NCI-H446 (cell line): Measurements from ENCODE around the gene OIP5.
"Not testable (repeated sequence)": the region's sequence is repeated elsewhere in the genome, so short reads cannot be mapped to it uniquely, and the experiment has no call there.

Source experiments
- DNase-seq, 2 experiments: peaks; one replicate each; lab custom pipeline; 2025; lab: John Stamatoyannopoulos, UW

Gene OIP5

GRCh38 chr15:41332194-41333025, at the start of gene OIP5, which contains the start of gene NUSAP1:
Gene OIP5, minus strand, starts transcription at chr15:41332591. Its CDS starts 30 bp downstream, at chr15:41332561.
Gene NUSAP1, plus strand, starts transcription at chr15:41332881. Its CDS starts 77 bp downstream, at chr15:41332958.
- DNase-seq = peak; percentile 96 to 99

GRCh38 chr15:41377978-41378377, 45.6 kb upstream of the OIP5 start:
- no peak for DNase-seq

GRCh38 chr15:41367418-41367817, 35.0 kb upstream of the OIP5 start:
- no peak for DNase-seq

DNA sequence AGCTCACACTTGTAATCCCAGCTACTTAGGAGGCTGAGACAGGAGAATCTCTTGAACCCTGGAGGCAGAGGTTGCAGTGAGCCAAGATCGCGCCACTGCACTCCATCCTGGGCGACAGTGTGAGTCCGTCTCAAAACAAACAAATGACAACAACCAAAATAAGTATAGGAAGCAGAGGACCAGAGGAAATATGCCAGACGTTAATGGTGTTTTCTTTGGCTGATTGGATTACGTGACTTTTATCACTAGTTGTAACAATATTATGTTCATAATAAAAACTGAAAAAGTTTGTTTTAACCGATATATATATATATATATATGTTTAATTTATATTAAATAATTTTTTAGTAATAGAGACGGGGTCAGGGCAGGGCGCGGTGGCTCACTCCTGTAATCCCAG, 22.0 kb upstream of the OIP5 start:
- DNase-seq = no peak

DNA sequence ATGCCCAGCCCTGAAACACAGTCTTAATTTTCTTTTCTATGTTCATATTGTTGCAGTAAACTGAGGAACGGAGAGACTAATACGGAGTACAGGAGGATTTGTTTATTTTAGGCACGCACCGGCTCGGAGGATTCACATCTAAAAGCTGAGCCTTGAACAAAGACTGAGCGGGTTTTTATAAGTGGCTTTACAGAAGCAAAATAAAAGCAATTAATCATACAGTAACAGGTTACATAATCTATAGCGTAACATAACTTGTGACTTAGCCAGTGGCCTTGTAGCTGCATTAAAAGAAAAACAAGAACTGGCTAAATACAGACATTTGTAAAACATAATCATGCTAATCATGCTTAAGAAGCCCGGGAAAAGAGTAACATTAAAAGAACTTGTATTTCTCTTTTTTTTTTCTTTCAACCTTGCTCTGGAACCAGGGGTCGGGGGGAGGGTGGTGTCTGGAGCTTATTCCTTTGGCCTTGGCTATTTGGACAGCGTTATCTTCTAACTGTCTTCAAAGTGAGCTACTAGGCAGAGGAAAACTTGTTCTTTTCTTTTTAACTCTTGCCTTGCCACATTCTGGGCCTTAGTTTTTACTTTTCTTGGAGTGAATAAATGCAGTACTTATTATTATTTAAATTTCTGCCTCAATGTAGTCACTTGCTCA, 17.8 kb upstream of the OIP5 start:
- no peak for DNase-seq

DNA sequence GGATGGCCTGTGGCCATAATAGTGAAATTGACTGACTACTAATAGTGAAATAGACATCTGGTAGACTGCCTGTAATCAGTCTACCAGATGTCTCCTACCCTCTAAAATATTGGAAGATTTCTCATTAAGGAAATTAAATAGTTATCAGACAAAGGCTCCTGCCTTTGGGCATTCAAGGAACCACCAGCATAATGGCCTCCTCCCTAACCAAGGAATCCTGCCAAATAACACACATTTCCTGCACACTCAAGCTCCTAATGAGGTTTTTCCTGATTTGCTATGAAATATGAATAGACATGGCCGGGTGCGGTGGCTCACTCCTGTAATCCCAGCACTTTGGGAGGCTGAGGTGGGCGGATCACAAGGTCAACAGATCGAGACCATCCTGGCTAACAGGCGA, 14.8 kb upstream of the OIP5 start:
- no peak for DNase-seq

DNA sequence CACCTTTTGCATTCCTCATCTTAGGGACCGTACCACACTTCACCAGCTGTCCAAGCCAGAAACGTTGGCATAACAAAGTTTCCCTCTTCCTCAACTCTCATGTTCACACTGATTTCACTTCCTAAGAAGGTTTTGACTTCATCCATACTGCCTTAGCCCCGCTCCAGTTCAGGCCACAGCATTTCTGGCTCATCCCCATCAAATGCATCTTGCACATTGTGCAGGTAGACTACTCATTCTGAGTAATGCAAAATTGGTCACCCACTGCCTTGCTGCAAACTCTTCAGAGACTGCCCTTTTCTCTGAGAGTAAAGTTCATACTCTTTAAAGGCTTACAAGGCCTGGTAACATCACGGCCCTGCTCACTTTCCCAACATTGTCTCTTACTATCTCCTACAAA, 9.1 kb upstream of the OIP5 start:
- no peak for DNase-seq

DNA sequence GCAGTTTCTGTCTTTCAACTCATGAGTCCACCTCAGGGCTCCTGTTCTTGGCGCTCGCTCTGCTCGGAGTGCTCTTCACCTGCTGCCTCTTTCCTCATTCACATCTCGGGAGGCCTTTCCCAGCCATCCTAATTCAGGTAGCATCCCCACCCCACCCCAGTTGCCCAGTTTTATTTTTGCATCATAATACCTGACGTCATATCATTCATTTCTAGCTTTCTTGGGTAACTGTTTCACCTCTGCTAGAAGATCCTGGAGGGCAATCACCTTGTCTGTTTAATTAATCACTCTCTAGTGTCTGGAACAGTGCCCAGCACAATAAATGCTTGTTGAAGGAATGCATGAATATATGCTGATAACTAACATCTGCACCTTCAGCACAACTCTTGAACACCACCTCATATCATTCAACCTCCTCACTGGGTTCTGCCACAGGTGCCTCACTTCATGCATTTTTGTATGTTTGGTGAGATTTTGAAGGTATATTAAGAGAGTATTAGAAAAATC, 7.9 kb upstream of the OIP5 start:
- DNase-seq = no peak

DNA sequence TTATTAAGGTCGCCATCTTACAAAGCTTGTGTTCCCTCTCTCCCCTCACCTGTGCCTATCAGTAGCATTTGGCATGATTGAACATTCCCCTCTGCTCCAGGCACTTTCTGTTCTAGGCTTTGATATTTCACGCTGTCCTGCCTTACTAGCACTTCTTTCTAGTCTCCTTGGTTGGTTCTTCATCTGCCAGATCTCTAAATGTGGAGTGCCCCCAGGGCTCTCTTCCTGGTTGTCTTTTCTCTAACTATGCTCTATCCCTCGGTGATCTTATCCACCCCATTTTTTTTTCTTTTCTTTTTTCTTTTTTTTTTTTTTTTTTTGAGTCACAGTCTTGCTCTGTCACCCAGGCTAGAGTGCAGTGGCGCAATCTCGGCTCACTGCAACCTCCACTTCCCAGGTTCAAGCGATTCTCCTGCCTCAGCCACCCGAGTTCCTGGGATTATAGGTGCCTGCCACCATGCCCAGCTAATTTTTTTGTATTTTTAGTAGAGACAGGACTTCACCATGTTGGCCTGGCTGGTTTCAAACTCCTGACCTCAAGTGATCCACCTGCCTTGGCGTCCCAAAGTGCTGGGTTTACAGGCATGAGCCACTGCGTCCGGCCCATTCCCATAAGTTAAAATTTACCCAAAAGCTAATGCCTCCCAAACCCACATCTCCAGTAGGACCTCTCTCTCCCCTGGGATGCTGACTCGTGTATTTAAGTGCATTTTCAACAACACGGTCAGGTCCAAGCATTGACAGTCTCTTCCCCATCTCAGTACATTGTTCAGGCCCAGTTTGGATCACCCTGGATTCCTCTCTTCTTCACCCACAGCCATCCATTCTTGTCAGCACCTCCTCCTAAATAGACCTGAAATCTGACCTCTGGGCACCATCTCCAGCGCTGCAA, 5.5 kb upstream of the OIP5 start:
- no peak for DNase-seq

DNA sequence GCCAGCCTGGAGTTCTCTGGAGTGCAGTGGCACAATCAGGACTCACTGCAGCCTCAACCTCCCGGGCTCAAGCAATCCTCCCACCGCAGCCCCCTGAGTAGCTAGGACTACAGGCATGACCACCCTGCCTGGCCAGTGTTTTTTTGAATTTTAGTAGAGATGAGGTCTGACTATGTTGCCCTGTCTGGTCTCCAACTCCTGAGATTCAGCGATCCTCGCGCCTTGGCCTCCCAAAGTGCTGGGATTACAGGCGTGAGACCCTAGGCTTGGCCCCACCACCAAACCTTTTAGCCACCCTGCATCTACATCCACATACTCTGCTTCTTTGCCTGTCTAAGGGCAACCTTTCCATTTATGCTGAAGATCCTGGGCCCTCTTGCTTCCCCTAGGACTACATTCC, 4.7 kb upstream of the OIP5 start:
- DNase-seq = no peak

- no peak for DNase-seq
Measured at GRCh38 chr15:41336549-41336948, 4.2 kb upstream of the OIP5 start.

GRCh38 chr15:41334293-41335120, 2.1 kb upstream of the OIP5 start:
- DNase-seq = no peak

DNA sequence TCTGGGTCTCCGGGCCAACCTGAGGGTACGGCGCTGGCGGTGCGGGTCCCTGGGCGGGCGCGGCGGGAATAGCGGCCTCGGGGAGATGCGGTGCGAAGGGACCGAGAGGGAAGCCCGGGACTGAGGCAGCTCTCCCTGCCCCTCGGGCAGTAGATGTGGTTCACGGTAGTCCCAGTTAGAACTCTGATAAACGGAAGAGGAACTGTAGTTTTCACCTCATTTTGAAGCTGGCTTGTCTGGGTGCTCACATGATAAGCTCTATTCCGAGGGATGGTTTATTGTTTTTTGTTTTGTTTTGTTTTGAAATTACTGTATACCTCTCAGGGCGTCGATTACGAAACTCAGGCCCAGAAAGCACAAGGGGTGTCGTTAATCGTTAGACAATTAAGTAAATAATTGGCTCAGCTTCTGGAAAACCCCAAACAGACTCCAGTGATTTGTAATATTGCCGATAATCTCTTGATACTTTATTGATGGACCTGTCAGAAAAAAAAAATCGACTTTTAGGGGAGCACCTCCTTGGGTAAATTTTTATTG, 703 bp upstream of the OIP5 start:
- DNase-seq = peak in 1 of 2 experiments; percentile 34

DNA sequence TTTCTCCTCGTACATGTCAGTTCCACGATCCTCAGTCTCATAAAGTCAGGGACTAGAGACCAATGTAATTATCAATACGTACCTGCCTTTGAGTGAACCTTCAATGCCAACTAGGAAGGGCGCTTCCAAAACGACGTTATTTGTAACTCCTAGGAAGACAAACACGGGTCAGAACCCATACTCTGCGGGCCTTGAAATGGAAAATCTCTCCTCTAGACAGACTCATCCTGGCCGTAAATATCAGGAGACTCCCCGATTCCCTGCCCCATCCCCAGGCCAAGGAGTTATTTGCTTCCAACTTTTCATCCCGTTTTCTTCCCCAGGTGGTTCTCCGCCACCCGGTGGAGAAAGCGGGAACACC, 578 bp downstream of the OIP5 start:
- no peak for DNase-seq

GRCh38 chr15:41331281-41331680, 1.1 kb downstream of the OIP5 start:
- DNase-seq = no peak

DNA sequence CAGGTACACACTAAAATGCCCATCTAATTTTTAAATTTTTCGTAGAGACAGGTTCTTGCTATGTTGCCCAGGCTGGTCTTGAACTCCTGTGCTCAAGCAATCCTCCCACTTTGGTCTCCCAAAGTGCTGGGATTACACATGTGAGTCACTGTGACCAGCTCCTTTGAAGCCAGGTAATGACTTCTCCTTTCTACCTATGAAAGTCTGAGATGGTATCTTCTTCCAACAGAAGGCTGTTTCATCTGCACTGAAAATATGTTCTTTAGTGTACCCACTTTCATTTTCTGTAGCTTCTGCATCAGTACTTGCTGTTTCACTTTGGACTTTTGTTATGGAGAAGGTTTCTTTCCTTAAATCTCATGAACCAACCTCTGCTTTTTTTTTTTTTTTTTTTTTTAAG, 8.8 kb downstream of the OIP5 start:
- DNase-seq = no peak

- DNase-seq = not testable (repeated sequence)
Measured at GRCh38 chr15:41320805-41321330, 11.5 kb downstream of the OIP5 start.

- no peak for DNase-seq
Measured at GRCh38 chr15:41309226-41309905, 23.0 kb downstream of the OIP5 start.

DNA sequence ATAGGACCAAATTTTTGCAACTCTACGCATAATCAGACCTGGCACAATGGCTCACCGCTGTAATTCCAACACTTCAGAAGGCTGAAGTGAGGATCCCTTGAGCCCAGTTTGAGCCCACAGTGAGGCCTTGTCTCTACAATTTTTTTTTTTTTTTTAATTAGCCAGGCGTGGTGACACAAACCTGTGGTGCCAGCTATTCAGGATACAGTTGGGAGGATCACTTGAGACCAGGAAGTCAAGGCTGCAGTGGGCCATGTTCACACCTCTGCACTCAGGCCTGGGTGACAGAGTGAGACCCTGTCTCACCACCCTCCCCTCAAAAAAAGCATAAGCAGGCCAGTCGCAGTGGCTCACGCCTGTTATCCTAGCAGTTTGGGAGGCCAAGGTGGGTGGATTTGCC, 24.7 kb downstream of the OIP5 start:
- no peak for DNase-seq

DNA sequence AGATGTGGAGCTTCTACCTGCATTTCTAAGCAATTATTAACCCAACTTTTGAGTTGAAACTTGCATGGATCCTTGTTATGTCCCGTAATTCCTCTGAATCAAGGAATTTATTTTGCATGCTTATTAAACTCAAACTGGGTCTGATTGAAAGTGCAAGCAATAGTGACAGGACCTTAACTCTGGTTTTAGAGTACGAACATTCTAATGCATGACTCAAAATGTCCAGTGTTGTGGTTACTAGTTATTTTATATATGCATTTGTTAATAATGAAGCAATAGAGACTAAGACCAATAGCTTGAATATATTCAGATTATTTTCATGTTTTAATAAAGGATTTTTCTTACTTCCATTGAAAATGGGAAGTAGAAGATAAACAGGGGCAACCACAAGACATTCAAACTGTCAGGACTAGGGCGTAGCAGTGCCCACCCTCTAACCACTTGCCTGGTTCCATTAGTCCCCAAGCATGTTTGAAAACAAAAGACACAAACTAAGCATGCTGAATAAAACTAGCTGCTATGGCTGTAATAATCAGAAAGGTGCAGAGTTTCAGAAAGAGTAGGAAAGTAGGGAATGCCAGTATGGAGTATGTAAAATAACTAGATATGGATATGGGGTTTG, 28.1 kb downstream of the OIP5 start:
- DNase-seq = no peak
